Activated T-cell treated with anti-CD3 and anti-CD28 coated beads for 1 hour (primary cell): ENCODE results near the gene TYW1.
"Not testable (repeated sequence)": the region's sequence is repeated elsewhere in the genome, so short reads cannot be mapped to it uniquely, and the experiment has no call there.

Experiments used
- DNase-seq: peaks from one replicate; pipeline ENCODE4 v3.0.0-alpha.2; 2020; ENCODE audit warnings: low read depth

TYW1 gene

DNA sequence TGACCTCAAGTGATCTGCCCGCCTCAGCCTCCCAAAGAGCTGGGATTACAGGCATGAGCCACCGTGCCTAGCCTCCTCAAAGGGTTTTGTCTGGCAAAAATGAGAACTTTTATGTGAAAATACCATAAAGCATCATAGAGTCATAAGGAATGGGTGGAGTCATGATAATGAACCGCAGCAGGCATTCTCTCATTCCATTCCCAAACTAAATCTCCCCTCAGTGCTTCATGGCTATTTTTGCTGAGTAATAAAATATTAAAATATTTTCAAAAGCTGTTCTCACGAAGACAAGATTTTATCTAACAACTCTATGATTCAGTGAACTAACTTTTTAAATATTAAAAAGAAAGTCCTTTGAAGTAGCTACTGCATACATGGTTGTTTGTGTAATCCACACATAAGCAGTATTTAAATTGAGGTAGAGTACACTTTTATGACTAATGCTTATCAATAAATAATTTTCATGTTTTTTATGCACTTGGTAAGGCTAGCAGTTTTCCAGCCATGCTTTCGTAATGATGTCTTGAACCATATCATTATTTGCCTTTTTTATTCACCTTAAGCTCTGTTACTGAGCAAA is 195.6 kb downstream of the TYW1 start:
- DNase-seq = not testable (repeated sequence)

DNA sequence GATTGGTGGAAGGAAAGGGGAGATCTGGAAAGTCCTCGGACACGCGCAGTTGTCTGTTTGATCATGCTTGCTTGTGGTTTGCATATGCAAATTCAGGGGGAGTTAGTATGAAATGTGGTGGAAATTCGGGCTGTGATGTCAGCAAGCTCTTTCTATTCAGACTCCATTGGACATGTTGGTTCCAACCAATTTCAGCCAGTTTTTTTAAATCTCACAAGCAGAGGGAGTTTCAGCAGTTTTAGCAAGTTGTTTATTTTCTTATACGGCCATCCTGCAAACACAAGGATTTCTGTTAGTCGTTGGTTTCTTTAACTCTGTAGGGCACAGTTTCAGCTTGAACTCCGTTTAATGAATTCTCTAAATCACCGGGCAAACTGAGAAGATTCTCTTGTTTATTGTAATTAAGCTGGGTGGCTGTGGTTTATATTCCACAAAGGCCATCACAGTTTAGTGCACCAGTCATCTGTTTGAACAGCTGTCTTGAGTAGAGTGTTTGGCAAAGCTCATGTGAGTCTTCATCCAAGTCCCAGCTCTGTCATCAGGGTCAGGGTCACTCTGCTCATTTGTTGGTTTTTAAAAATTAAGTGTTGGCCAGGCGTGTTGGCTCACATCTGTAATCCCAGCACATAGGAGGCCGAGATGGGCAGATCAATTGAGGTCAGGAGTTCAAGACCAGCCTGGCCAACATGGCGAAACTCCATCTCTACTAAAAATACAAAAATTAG is 196.4 kb downstream of the TYW1 start:
- not testable (repeated sequence) for DNase-seq

DNA sequence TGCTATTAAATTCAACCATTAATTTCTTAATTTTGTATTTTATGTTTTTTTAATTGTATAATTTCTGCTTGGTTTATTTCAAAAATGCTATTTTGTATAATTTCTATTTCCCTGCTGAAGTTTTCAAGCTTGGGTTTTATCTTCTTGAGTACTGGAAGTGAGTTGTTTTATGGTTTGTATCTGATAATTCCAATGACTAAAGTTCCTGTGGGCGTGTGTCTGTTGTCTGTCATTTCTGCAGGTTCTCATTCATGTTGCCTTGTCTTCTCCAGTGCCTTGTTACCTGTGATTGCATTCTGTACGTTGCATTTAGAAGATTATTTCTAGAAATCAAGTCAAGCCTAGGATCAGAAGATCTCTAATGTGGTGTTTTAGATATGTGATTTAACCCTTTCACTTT is 199.5 kb downstream of the TYW1 start:
- DNase-seq = not testable (repeated sequence)

- not testable (repeated sequence) for DNase-seq
Measured at GRCh38 chr7:67198865-67199526, 202.4 kb downstream of the TYW1 start.

GRCh38 chr7:67205772-67206171 is 209.1 kb downstream of the TYW1 start:
- not testable (repeated sequence) for DNase-seq

DNA sequence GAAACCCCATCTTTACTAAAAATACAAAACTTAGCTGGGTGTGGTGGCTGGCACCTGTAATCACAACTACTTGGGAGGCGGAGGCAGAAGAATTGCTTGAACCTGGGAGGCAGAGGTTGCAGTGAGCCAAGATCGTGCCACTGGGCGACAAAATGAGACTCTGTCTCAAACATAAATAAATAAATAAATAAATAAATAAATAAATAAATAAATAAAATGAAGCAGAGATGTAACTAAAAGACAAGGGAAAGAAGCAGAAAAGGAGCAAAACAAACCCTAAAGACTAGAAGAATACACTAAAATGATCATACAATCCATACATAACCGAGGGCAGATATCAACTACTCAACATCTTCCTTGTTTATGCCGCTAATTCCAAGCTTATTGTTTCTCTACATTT is 209.8 kb downstream of the TYW1 start:
- no peak for DNase-seq

GRCh38 chr7:67208656-67209055 is 212.0 kb downstream of the TYW1 start:
- DNase-seq = not testable (repeated sequence)

- DNase-seq = no peak
Measured at GRCh38 chr7:67209256-67209655, 212.6 kb downstream of the TYW1 start.

DNA sequence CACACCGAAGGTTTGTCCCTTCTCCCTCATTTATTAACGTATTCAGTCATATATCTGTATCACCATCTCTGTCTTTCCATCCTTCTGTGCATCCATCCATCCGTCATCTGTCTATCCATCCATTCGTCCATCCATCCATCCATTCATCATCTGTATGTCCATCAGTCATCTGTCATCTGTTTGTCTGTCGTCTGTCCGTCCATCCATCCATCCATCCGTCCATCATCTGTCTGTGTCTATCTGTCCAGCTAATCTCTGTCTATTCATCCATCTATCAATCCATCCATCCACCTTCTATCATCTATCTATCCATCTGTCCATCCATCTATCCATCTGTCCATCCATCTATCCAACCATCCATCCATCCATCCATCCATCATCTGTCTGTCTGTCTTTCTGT is 213.9 kb downstream of the TYW1 start:
- DNase-seq = no peak

DNA sequence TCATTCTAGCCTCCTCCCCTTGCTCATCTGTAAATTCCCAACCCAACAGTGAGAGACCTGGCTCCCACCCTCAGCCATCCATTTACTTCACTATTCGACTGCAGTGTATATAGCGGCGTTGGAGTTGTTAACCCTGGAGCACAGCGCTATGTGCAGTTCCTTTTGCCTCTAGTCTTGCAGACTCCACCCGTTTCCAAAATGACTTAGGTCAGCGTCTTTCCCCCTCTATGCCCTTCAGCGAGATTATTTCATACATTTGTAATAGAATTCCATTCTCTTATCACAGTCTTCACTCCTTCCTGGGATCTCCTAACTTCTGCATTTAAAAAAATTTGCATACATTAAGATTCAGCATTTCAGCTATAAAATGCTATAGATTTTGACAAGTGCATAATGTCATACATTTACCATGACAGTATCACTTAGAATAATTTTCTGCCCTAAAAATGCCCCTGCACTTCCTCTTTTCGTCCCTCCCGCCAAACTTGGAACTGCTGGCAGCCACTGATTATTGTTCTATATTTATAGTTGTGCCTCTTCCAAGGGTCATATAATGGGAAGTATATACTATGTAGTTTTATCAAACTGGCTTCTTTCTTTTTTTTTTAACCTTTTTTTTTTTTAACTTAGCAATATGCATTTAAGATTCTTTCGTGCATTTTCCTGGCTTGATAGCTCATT is 215.2 kb downstream of the TYW1 start:
- DNase-seq = not testable (repeated sequence)

- not testable (repeated sequence) for DNase-seq
Measured at GRCh38 chr7:67213038-67213437, 216.4 kb downstream of the TYW1 start.

- DNase-seq = not testable (repeated sequence)
Measured at GRCh38 chr7:67223551-67223950, 226.9 kb downstream of the TYW1 start.

GRCh38 chr7:67226340-67226907 is 229.8 kb downstream of the TYW1 start:
- not testable (repeated sequence) for DNase-seq

- not testable (repeated sequence) for DNase-seq
Measured at GRCh38 chr7:67226967-67227366, 230.3 kb downstream of the TYW1 start.

- not testable (repeated sequence) for DNase-seq
Measured at GRCh38 chr7:67229018-67229417, 232.4 kb downstream of the TYW1 start.

GRCh38 chr7:67230029-67230428 is 233.4 kb downstream of the TYW1 start:
- DNase-seq = not testable (repeated sequence)

- DNase-seq = not testable (repeated sequence)
Measured at GRCh38 chr7:67233506-67233905, 236.9 kb downstream of the TYW1 start.

DNA sequence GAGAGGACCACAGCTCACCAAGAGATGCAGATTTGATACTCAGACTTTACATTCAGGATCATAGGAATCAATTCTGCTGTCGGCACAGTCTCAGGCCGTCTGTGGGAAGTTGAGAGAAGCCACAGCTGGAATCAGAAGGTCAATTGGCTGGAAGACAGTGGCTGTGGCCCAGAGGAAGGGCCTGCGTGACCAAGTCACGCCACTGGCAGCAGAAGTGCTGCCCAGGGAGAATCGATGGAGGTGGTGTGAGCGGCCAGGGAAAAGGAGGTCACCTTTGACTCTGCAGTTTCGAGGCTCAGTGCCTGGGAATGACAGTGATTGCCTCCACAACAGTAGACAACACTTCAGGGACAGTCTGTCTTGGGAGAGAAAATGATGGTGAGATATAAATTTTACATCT is 239.6 kb downstream of the TYW1 start:
- not testable (repeated sequence) for DNase-seq

DNA sequence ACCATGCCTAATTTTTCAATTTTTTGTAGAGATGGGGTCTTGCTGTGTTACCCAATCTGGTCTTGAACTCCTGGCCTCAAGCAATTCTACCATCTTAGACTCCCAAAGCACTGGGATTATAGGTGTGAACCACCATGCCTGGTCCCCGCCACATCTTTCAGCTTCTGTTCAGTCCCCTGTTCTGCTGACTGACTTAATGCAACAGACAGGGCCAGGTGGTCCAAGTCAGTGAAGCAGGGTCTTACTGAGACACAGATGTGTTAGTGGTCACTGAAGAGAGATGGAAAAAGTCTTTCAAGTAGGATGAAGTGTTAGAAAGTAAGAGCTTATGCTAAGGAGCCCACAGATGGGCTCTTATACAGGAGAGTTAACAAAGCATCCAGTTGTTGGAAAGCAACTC is 246.2 kb downstream of the TYW1 start:
- DNase-seq = not testable (repeated sequence)

DNA sequence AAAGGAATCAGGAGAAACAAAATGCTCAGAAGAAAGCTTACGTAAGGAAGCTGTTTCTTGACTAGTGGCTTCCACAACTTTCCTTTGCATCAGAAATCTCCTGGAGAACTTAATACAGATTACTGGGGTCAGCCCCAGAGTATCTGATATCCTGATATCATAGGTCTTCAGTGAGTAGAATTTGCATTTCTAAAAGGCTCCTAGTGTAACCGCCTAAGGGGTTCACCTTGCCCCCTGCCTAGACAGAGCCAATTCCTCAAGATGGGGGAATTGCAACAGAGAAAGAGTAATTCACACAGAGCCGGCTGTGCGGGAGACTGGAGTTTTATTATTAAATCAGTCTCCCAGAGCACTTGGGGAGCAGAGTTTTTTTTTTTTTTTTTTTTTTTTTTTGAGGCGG is 251.7 kb downstream of the TYW1 start:
- DNase-seq = not testable (repeated sequence)

GRCh38 chr7:67251986-67252558 is 255.4 kb downstream of the TYW1 start:
- DNase-seq = no peak

DNA sequence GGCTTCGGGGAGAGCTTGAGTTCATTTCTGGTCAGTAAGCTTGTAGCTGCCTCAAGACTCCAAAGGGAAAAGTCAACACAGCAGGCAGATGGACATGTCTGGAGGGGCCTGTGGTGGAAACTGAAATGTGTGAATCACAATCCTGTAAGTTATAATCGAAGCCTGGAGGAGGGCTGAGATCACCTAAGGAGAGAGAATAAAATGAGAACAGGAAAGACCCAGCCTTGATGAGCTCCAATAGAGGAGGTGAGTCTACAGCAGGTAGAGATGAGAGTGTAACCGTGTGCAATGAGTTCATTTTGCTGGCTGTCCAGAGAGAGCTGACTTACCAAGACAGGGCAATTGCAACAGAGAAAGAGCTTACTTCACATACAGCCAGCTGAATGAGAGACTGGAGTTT is 258.4 kb downstream of the TYW1 start:
- not testable (repeated sequence) for DNase-seq
